ENCODE measurements around the gene SNX20.

- TF ChIP-seq POLR2A (IDR thresholded peaks at IDR 0.05) (no peak), CTCF (IDR thresholded peaks at IDR 0.05 in 4 of 5, conservative IDR thresholded peaks at IDR 0.05 in 1 of 5) (no peak)
These were observed 43.2 kb upstream of the SNX20 start for GRCh38 chr16:50724306-50724705.

Measured in gastrocnemius medialis (tissue), 4 donors.